ENCODE results near the gene MYO5B. TPM values are rescaled to one million over a fixed set of nuclear protein-coding genes. Genes with fewer than 3 reads are reported as not detected.

The MYO5B gene
- total and polyA plus RNA-seq, 9 of the 15 experiments (the other 6 are each of a cell fraction or from before 2014, with no cell fraction given): 0.07 to 0.42 (median 0.28) TPM

DNA sequence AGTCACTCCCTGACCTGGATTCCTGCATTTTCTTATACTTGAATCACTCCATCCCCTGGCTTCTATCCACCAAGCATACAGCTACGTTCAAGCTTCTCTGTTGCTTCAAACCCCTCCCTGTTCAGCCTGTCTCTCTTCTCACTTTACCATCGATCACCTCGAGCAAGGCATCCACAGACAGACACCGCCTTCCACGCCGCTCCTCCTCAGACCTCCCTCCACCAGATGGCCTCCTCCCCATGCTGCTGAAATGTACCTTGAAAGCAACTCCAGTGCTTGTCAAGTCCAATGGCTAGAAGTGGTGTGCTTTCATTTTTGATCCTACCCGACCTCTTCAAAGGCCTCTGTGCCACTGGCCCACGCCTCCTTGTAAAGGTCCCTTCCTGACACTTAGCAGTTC lies 250.3 kb downstream of the MYO5B start:
- Histone ChIP-seq H3K9ac (ENCODE audit: insufficient read depth in 1 of 2, low read depth in 2 of 2, low read length in 2 of 2) (no peak overlapping the region), H3K4me2 (ENCODE audit: insufficient read depth, low read length) (no peak overlapping the region), H3K79me2 (ENCODE audit: control insufficient read depth, insufficient read depth, low read length) (no peaks in the 10 kb centered on the region), H3K4me3 (no peak overlapping the region), H3K36me3 (ENCODE audit: control insufficient read depth, insufficient read depth, low read length) (no peaks in the 10 kb centered on the region), H3K9me1 (ENCODE audit: control insufficient read depth, insufficient read depth, low read length) (no peaks in the 10 kb centered on the region), H3K27ac (ENCODE audit: extremely low read depth, low read depth, low read length) (no peak overlapping the region), H3K9me3 (replicated peaks; ENCODE audit: control insufficient read depth, insufficient read depth, low read depth, low read length) (no peaks in the 10 kb centered on the region), H3K4me1 (replicated peaks in 1 of 2; ENCODE audit: control insufficient read depth in 2 of 2, insufficient read depth in 2 of 2, low read length in 2 of 2) (no peaks in the 10 kb centered on the region), H2AFZ (ENCODE audit: low read depth, low read length) (no peak overlapping the region), H3K27me3 (ENCODE audit: control insufficient read depth in 2 of 2, insufficient read depth in 2 of 2, low read length in 2 of 2) (peaks cover 0 to 11% of the 10 kb centered on the region in 2 experiments; a peak in 3 of 5 replicates), H4K20me1 (replicated peaks; ENCODE audit: control insufficient read depth, insufficient read depth, low read length) (no peaks in the 10 kb centered on the region)
- no TSS peak for BruUV-seq (replicated peaks)
- POLR2A ChIA-PET: interaction anchor here (0.5 to 0.6 kb wide), 2 partner anchors 27 to 127 kb away, joined by 3 read pairs; no protein-coding TSS in a partner anchor
- CTCF ChIA-PET (ENCODE audit: low intra/inter-chr PET ratio): interaction anchor here (0.8 kb wide), 1 partner anchor 251 kb away, joined by 3 read pairs; the partner anchor contains the start of gene MYO5B
- no peak for FAIRE-seq
- intact Hi-C loops (cut with micrococcal nuclease): loop anchor here (10.0 kb wide), 1 partner anchor 260 kb away; no protein-coding TSS in a partner anchor
- TF ChIP-seq KHSRP (IDR thresholded peaks at IDR 0.05) (no peak), PPARD (CRISPR knock-in tag; IDR thresholded peaks at IDR 0.05) (no peak), NCOA1 (IDR thresholded peaks at IDR 0.05; ENCODE audit: low read depth) (no peak), ZNF79 (CRISPR knock-in tag; IDR thresholded peaks at IDR 0.05; ENCODE audit: low read depth) (no peak), CTCF (IDR thresholded peaks at IDR 0.05 in 2 of 3, conservative IDR thresholded peaks at IDR 0.05 in 1 of 3; ENCODE audit: insufficient read depth in 2 of 3, low read depth in 1 of 3, low read length in 3 of 3) (peak in 2 of 3 experiments; percentile 27 to 37; a peak in 2 of 6 replicates), HNRNPH1 (optimal IDR thresholded peaks at IDR 0.05; ENCODE audit: low read depth, low read length) (no peak), GTF2F1 (IDR thresholded peaks at IDR 0.05; ENCODE audit: low read depth, low read length) (no peak), RAD21 (CRISPR knock-in tag; conservative IDR thresholded peaks at IDR 0.05 in 1 of 2, IDR thresholded peaks at IDR 0.05 in 1 of 2) (peak; percentile 17 to 42; a peak in 3 of 4 replicates), ZNF274 (IDR thresholded peaks at IDR 0.05; ENCODE audit: borderline replicate concordance, low read depth, low read length) (no peak), POLR2A (conservative IDR thresholded peaks at IDR 0.05) (no peak)
- ATAC-seq: peak; percentile 69
- WGBS (ENCODE audit: insufficient coverage, low coverage, missing lambda C conversion rate): 0% methylated on average over 5 of the region's 8 CpGs
- peak in 2 of 4 experiments; percentile 5 to 7 for DNase-seq (ENCODE audit: extremely low read depth in 1 of 4, low spot score in 3 of 4)
- in situ Hi-C loops (cut with MboI): no loop called here
